GM21786 (cell line): ENCODE measurements around the gene NDUFA13.

ENCODE experiments used
- ATAC-seq: cut with Tn5 transposase; IDR thresholded peaks from one replicate; pipeline ENCODE4 v1.9.1; 2021; ENCODE audit not compliant: unreplicated experiment

NDUFA13 gene

DNA sequence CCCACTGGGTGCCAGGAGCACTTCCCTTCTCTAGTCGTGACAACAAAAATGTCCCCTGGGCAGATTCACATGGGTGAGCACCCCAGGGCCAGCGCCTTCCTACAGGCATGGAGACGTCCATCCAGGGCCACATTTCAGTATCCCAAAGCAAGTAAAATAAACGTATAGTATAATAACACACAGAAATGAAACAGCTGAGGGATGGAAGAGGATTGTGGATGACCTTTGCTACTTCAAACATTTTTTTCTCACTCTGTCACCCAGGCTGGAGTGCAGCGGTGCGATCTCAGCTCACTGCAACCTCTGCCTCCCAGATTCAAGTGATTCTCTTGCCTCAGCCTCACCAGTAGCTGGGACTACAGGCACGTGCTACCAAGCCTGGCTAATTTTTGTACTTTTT, 50.3 kb downstream of the NDUFA13 start:
- no peak for ATAC-seq

DNA sequence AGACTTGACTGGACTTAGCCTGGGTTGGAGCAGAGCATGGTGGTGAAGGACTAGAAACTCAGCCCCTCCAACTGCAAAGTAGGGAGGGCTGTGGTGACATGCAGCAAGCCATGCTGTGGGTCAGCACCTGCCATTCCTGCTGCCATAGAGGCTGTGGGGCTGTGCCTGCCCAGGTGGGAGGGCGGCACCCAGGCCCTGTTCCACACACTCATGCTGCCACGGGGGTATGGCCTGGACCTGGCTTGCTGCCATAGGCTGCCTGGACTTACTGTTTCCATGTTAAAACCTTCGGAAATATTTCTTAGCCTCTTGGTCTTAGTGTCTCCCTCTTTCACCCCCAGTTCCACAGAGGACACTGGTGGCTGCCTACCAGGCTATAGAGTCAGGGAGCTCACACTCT, 51.4 kb downstream of the NDUFA13 start:
- ATAC-seq: no peak

DNA sequence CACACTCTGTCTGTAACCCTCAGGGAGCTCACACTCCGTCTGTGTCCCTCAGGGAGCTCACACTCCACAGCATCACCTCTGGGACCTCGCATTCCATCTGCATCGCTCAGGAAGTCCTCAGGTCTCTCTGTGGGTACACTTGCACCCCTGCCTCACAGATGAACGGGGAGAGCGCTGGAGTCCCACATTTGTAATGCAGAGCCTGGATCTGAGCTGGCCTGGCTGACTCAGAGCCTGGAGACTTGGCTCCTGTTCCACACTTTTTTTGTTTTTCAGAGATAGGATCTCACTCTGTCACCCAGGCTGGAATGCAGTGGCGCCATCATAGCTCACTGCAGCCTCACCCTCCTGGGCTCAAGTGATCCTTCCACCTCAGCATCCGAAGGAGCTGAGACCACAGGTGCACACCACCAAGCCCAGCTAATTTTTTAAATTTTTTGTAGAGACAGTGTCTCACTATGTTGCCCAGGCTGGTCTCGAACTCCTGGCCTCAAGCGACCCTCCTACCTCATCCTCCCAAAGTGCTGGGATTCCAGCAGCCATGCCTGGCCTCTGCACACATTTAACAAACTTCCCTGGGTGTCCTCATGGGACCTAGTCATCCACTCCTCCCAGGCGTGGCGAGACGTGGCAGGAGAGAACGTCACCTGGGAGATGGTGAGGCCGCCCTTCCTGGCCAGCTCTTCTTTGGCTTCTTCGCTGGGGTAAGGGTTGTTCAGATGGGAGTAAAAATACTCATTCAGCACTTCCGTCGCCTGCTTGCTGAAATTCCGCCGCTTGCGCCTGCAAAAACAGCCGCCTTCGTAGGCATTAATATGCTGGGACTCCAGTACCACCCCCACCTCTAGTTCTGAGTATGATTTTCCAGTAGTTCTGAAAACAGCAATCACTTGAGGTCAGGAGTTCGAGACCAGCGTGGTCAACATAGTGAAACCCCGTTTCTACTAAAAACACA, 53.1 kb downstream of the NDUFA13 start:
- ATAC-seq: no peak

DNA sequence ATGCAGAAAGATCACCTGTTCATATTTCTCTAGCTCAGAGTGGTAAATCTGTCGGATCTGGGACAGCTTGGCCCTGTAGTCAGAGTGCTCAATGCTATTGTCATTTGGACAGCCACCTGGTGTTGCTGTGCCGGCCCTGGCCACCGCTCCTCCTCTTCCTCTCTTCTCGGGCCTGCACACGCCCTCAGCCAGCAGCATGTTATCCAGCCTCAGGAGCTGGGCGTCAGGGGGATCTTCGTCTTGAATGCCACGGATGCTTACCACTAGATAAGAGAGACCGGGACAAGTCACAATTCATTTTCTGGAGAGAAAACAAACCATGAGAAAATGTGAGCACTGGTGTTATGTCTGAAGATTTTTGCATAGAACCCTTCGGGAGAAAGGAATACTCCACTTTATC, 54.5 kb downstream of the NDUFA13 start:
- no peak for ATAC-seq

DNA sequence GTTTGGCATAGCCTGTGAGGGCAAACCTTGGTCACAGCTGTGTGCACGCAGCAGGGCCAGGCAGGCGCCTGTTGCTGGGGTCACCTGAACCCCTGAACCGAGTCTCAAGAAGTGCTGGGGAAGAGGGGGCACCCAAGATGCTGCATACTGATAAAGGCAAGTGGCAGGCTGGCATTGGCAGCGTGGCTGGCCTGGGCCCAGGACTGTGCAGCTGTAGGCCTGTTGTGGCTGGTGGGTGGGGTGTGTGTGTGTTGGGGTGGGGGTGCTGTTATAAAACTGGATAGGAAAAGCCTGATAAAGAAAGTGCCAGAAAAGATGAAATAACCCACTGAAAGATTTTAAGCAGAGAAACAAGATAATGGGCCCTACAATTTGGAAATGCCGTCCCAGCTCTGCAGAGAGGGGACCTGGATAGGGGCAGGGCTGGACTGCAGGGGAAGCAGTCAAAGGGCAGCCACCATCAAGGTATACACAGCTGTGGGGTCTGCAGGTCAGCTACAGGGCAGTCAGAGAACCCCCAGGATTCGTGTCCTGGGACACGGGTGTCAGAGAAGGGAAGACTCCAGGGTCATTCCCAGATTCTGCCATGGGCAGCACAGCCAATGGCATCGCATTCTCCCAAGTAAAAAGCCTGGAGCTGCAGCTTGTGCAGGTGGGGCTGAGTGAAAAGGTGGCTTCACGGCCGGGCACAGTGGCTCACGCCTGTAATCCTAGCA, 55.2 kb downstream of the NDUFA13 start:
- no peak for ATAC-seq

DNA sequence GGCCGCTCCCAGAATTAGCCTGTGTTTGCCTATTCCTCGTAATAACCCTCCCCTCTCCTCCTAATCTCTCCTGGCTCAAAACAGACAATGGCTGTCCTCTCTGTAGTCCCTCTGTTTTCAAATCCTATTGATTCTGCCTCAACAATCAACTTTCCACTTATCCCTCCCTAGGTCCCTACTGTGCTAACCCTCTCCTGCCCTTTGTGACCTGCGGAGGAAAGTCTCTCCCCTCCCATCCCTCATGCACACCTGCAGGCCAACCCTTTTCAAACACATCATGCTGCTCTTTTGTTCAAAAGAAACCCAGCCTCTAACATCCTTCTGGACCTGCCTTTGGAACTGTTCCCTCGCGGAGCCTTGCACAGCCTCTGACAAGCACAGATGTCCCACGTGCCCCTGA, 59.4 kb downstream of the NDUFA13 start:
- no peak for ATAC-seq
